HFF-Myc (cell line): ENCODE results near the gene EPYC.

ENCODE experiments used
- DNase-seq: peaks from one replicate; pipeline ENCODE4 v3.0.0-alpha.2; 2011; ENCODE audit warnings: low read depth; ENCODE audit errors: extremely low read depth
- H3K4me3 ChIP-seq: replicated peaks from 2 replicates; pipeline ENCODE4 v1.5.1; 2011; ENCODE audit warnings: low read depth, mild to moderate bottlenecking, control low read depth, low read length
- TF ChIP-seq, protein P1 (sequence below): IDR thresholded peaks from 2 replicates; pipeline ENCODE4 v1.5.1; 2012; ENCODE audit warnings: mild to moderate bottlenecking, low read depth, low read length, control low read depth; ENCODE audit errors: missing control alignments

The EPYC gene

DNA sequence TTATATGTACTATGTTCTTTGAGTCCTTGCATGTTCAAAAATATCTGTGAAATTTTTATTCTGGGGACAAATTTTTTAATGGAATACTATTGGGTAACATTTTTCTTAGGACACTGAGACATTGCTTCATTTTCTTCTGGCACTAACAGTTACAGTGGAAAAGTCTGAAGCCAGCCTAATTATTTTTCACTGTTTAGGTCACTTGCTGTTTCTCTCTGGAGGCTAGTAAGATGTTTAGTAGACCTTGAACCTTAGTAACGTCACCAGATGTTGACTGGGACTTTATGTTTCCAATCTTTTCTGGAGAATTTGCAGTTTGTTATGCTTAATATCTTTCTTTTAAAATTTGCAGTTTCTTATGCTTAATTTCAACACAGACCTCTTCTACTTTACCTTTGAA is 12.3 kb upstream of the EPYC start:
- no peak overlapping the region for H3K4me3 ChIP-seq
- no peak for DNase-seq
- TF ChIP-seq, protein P1, sequence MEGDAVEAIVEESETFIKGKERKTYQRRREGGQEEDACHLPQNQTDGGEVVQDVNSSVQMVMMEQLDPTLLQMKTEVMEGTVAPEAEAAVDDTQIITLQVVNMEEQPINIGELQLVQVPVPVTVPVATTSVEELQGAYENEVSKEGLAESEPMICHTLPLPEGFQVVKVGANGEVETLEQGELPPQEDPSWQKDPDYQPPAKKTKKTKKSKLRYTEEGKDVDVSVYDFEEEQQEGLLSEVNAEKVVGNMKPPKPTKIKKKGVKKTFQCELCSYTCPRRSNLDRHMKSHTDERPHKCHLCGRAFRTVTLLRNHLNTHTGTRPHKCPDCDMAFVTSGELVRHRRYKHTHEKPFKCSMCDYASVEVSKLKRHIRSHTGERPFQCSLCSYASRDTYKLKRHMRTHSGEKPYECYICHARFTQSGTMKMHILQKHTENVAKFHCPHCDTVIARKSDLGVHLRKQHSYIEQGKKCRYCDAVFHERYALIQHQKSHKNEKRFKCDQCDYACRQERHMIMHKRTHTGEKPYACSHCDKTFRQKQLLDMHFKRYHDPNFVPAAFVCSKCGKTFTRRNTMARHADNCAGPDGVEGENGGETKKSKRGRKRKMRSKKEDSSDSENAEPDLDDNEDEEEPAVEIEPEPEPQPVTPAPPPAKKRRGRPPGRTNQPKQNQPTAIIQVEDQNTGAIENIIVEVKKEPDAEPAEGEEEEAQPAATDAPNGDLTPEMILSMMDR, result no peak

DNA sequence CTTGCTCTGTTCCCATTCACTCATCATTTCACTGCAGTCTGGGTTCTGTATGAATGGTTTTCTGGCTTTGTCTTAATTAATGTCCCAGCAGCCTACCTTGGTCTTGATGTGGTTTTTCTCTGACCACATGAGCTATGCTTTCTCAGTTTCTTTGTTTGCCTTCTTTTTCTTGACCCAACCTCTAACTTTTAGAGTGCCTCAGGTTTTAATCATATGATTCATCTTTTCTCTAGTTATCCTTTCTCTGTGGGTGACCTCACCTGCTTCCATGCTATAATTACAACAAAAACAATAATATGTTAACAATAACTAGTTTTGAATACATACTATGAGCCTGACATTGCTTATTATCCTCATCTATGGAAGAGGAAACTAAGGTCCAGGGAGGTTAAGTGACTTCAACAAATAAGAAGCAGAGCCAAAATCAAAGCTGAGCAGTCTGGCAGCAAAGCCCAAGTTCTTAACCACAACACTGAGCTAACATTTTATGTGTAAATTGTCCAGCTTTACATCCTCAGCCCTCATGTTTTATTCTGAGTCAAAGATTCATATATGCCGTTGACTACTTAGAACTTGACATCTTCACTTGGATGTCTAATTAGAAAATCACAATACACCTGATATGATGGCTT is 4.7 kb upstream of the EPYC start:
- DNase-seq, result no peak
- H3K4me3 ChIP-seq, result no peak overlapping the region
- TF ChIP-seq, protein P1, result no peak

DNA sequence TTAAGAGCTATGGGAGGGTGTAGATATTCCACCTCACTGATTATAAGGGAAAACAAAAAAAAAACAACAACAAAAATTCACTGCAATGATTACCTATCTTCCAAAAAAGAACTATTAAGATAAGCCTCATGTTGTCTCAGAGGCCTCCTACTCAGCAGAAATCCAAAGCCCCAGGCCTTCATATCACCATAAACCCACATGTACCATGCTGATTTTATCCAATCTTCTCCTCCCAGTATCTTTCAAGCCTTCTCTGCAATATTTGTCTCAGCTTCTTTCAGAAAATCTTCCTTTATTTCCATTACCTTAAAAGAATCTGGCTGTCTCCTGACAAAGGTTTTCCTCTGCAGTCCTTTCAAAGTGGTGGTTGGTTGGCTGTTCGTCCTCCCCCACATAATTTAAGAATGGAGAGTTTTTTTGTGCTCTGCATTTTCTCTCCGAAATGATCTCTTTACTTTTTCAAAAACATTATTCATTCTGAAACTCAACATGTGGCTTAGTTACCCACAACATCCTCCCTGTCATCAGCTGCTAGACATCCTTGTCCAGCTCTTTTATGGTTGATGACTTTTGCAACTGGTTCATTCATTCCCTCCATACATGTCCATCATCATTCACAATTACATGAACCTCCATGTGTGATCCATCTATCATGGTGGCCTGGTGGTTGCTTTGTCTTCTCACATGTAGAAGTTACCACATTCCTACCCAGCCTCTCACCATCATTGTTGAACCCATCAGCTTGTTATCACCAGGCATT is 2.9 kb upstream of the EPYC start:
- DNase-seq, result no peak
- H3K4me3 ChIP-seq, result no peak overlapping the region
- TF ChIP-seq, protein P1, result no peak

DNA sequence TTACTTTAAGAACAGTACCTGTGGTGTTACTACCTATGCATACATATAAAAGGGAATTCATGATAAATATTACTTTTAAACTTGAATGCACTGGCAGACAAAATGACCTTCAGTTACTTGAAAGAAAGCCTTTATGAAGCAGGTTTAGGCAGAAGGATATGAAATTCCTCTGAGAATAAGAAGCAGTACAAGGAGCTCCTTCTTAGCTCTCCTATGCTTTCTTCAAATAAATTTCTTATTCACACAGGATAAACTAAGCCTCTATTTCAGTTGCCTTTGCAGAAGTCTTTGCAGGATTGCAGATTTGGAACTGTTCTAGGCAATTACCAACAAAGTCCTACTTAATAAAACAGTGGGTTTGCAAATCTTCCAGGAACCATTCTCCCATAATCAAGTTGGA is 1.0 kb downstream of the EPYC start:
- DNase-seq, result no peak
- TF ChIP-seq, protein P1, result no peak
- no peak overlapping the region for H3K4me3 ChIP-seq

DNA sequence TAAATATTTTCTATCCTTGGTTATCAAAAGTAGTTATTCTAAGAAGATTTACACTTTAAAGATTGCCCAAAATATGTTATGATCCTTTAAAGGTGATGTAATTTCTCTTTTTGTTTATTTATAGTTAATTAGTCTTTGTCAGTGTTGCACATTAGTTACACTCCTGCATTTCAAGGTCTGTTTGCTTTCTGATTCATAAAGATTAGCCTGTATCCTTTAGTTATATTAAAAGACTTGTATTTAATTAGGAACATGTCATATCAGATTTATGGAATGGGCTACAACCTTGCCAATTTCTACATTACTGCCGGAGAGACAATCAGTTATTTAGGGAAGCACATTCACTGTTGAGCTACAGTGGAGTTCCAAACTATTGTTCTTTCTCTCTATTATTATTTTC is 3.5 kb downstream of the EPYC start:
- TF ChIP-seq, protein P1, result no peak
- H3K4me3 ChIP-seq, result no peak overlapping the region
- no peak for DNase-seq

DNA sequence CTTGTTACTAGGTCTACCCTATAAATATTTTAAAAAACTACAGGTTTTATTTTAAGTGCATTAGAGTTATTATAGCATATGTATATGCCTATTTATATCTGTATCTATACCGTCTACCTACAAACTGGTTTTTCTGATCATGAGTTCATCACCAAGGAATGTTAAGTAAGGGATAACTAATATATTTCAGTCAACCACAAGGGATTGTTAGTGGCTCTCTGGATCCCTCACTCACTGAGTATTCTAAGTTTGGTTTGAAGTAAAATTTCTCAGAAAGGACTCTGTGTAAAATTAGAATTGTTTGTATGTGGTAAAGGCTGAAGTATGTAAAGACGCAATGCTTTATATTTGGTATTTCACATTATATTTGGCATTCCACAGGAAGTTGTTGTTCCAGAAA is 4.8 kb downstream of the EPYC start:
- no peak for DNase-seq
- H3K4me3 ChIP-seq, result no peak overlapping the region
- TF ChIP-seq, protein P1, result no peak
